Parathyroid adenoma (tissue), 2 donors: ENCODE measurements around the gene ABCD3.
"Not testable (repeated sequence)": the region's sequence is repeated elsewhere in the genome, so short reads cannot be mapped to it uniquely, and the experiment has no call there.

ENCODE experiments used
- H2AFZ ChIP-seq: fragments of 300-600 bp; sonication (generic); one replicate; pipeline ENCODE4 v1.7.0; 2017; ENCODE audit warnings: antibody characterized with exemption, mild to moderate bottlenecking
- H3K27ac ChIP-seq: fragments of 300-600 bp; sonication (generic); one replicate; pipeline ENCODE4 v1.7.0; 2017
- H3K27me3 ChIP-seq: fragments of 300-600 bp; sonication (generic); one replicate; pipeline ENCODE4 v1.7.0; 2017; ENCODE audit warnings: low read length; ENCODE audit not compliant: control insufficient read depth, insufficient read depth
- H3K36me3 ChIP-seq: fragments of 300-600 bp; sonication (generic); one replicate; pipeline ENCODE4 v1.7.0; 2017; ENCODE audit warnings: low read length; ENCODE audit not compliant: control insufficient read depth, insufficient read depth
- H3K4me1 ChIP-seq: fragments of 300-600 bp; sonication (generic); one replicate; pipeline ENCODE4 v1.7.0; 2017; ENCODE audit warnings: control low read depth
- H3K4me2 ChIP-seq: fragments of 300-600 bp; sonication (generic); one replicate; pipeline ENCODE4 v1.7.0; 2017; ENCODE audit warnings: low read length
- H3K4me3 ChIP-seq: fragments of 300-600 bp; sonication (generic); one replicate; pipeline ENCODE4 v1.7.0; 2017; ENCODE audit warnings: low read depth, low read length
- H3K79me2 ChIP-seq: fragments of 300-600 bp; sonication (generic); one replicate; pipeline ENCODE4 v1.7.0; 2017; ENCODE audit warnings: control low read depth
- H3K9ac ChIP-seq: fragments of 300-600 bp; sonication (generic); one replicate; pipeline ENCODE4 v1.7.0; 2017; ENCODE audit warnings: mild to moderate bottlenecking
- H3K9me3 ChIP-seq: fragments of 300-600 bp; sonication (generic); one replicate; pipeline ENCODE4 v1.7.0; 2017; ENCODE audit warnings: low read length; ENCODE audit not compliant: control insufficient read depth
- CTCF ChIP-seq: fragments of 300-600 bp; sonication (generic); IDR thresholded peaks from one replicate; pipeline ENCODE4 v1.7.0; 2017; ENCODE audit warnings: antibody characterized with exemption, mild to moderate bottlenecking
- donor health status: primary hyperparathyroidism.

The ABCD3 gene

GRCh38 chr1:94417978-94418663, at the start of gene ABCD3:
Gene ABCD3 (plus strand): TSS chr1:94418389. CDS start chr1:94418479, 90 bp downstream.
- no peaks in the 10 kb centered on the region for H3K79me2 ChIP-seq
- TF ChIP-seq CTCF: no peak

GRCh38 chr1:94372771-94373170, 45.4 kb upstream of the ABCD3 start:
- not testable (repeated sequence) for H3K4me3 ChIP-seq, H3K4me1 ChIP-seq, H3K27me3 ChIP-seq, H2AFZ ChIP-seq, H3K36me3 ChIP-seq, H3K79me2 ChIP-seq, H3K9me3 ChIP-seq, H3K4me2 ChIP-seq, H3K27ac ChIP-seq, H3K9ac ChIP-seq

More at GRCh38 chr1:94417978-94418663, at the start of gene ABCD3:
- Histone ChIP-seq H3K4me3 (peak within 1 kb of the TSS; percentile 86), H3K4me1 (peaks cover 2% of the 10 kb centered on the region), H3K9ac (peak within 1 kb of the TSS; percentile 13), H2AFZ (peak within 1 kb of the TSS; percentile 96), H3K9me3 (no peaks in the 10 kb centered on the region), H3K36me3 (no peaks in the 10 kb centered on the region), H3K4me2 (peak within 1 kb of the TSS; percentile 89), H3K27me3 (no peaks in the 10 kb centered on the region), H3K27ac (peak within 1 kb of the TSS; percentile 82)

GRCh38 chr1:94373311-94373710, 44.9 kb upstream of the ABCD3 start:
- H2AFZ ChIP-seq, H3K4me1 ChIP-seq, H3K4me3 ChIP-seq, H3K27ac ChIP-seq, H3K9ac ChIP-seq, H3K27me3 ChIP-seq, H3K79me2 ChIP-seq, H3K4me2 ChIP-seq, H3K36me3 ChIP-seq, H3K9me3 ChIP-seq: not testable (repeated sequence)

- not testable (repeated sequence) for H3K9me3 ChIP-seq, H3K36me3 ChIP-seq, H3K9ac ChIP-seq, H3K4me3 ChIP-seq, H2AFZ ChIP-seq, H3K79me2 ChIP-seq, H3K4me1 ChIP-seq, H3K27me3 ChIP-seq, H3K4me2 ChIP-seq, H3K27ac ChIP-seq
These were observed 42.5 kb upstream of the ABCD3 start for GRCh38 chr1:94375666-94376065.

GRCh38 chr1:94378493-94378892, 39.7 kb upstream of the ABCD3 start:
- not testable (repeated sequence) for H3K4me2 ChIP-seq, H3K36me3 ChIP-seq, H3K9ac ChIP-seq, H3K9me3 ChIP-seq, H2AFZ ChIP-seq, H3K4me3 ChIP-seq, H3K4me1 ChIP-seq, H3K79me2 ChIP-seq, H3K27me3 ChIP-seq, H3K27ac ChIP-seq

- H3K4me3 ChIP-seq: no peak overlapping the region
- no peak overlapping the region for H3K27ac ChIP-seq
- no peak overlapping the region for H2AFZ ChIP-seq
- no peaks in the 10 kb centered on the region for H3K9me3 ChIP-seq
- H3K79me2 ChIP-seq: no peaks in the 10 kb centered on the region
- H3K36me3 ChIP-seq: no peaks in the 10 kb centered on the region
- no peak overlapping the region for H3K4me2 ChIP-seq
- H3K4me1 ChIP-seq: no peaks in the 10 kb centered on the region
- no peaks in the 10 kb centered on the region for H3K27me3 ChIP-seq
- TF ChIP-seq CTCF: no peak
- no peak overlapping the region for H3K9ac ChIP-seq
These were observed 38.6 kb upstream of the ABCD3 start for GRCh38 chr1:94379615-94380014.
